ENCODE data around the gene FRZB.

Gene FRZB

GRCh38 chr2:182784777-182785176, 81.7 kb downstream of the FRZB start:
- DNase-seq (ENCODE audit: low spot score): peak; percentile 24

- DNase-seq (ENCODE audit: low spot score): no peak
These were observed 82.3 kb downstream of the FRZB start for GRCh38 chr2:182784058-182784706.

Data from globus pallidus (tissue), 1 donor.